Astrocyte (in vitro differentiated cells and primary cell): ENCODE data around the gene COLQ. TPM values are rescaled to one million over a fixed set of nuclear protein-coding genes. Genes with fewer than 3 reads are reported as not detected.

ENCODE experiments used
- DNase-seq: peaks from one replicate; pipeline ENCODE4 v3.0.0-alpha.2; 2010; ENCODE audit warnings: low read depth
- FAIRE-seq: peaks from 2 replicates; lab custom pipeline; 2011; peaks lifted over from hg19 to GRCh38; lab: Jason Lieb, UNC
- H2AFZ ChIP-seq: 2 replicates; pipeline ENCODE4 v1.6.0; 2012; ENCODE audit warnings: low read depth, low read length, inconsistent platforms
- H3K27ac ChIP-seq: 2 replicates; pipeline ENCODE4 v1.5.1; 2011; ENCODE audit warnings: low read depth, low read length, inconsistent platforms
- H3K27me3 ChIP-seq: 2 replicates; pipeline ENCODE4 v1.6.0; 2011; ENCODE audit warnings: low read length, inconsistent platforms; ENCODE audit not compliant: insufficient read depth
- H3K36me3 ChIP-seq: 2 replicates; pipeline ENCODE4 v1.5.1; 2011; ENCODE audit warnings: low read length, inconsistent platforms; ENCODE audit not compliant: insufficient read depth
- H3K4me1 ChIP-seq: 2 replicates; pipeline ENCODE4 v1.5.1; 2011; ENCODE audit warnings: low read length, inconsistent platforms; ENCODE audit not compliant: insufficient read depth
- H3K4me2 ChIP-seq: 2 replicates; pipeline ENCODE4 v1.6.0; 2012; ENCODE audit warnings: low read length, inconsistent platforms
- H3K4me3 ChIP-seq: 2 replicates; pipeline ENCODE4 v1.5.1; 2011; ENCODE audit warnings: low read depth, mild to moderate bottlenecking, low read length, inconsistent platforms; ENCODE audit not compliant: insufficient read depth
- H3K79me2 ChIP-seq: 2 replicates; pipeline ENCODE4 v1.6.0; 2012; ENCODE audit warnings: mild to moderate bottlenecking, low read length, inconsistent platforms; ENCODE audit not compliant: insufficient read depth
- H3K9ac ChIP-seq: 2 replicates; pipeline ENCODE4 v1.6.0; 2012; ENCODE audit warnings: mild to moderate bottlenecking, low read length, inconsistent platforms
- H3K9me3 ChIP-seq: 2 replicates; pipeline ENCODE4 v1.5.1; 2012; ENCODE audit warnings: low read depth, mild to moderate bottlenecking, low read length, inconsistent platforms; ENCODE audit not compliant: insufficient read depth
- H4K20me1 ChIP-seq: 2 replicates; pipeline ENCODE4 v1.6.0; 2012; ENCODE audit warnings: low read length, inconsistent platforms; ENCODE audit not compliant: insufficient read depth
- H3K27ac Mint-ChIP-seq: one replicate; pipeline ENCODE4 v1.8.0; 2021; ENCODE audit warnings: mild to moderate bottlenecking, mixed read lengths; ENCODE audit not compliant: unreplicated experiment
- H3K27me3 Mint-ChIP-seq: one replicate; pipeline ENCODE4 v1.8.0; 2021; ENCODE audit warnings: low read depth, mixed read lengths; ENCODE audit not compliant: unreplicated experiment
- H3K36me3 Mint-ChIP-seq: one replicate; pipeline ENCODE4 v1.8.0; 2021; ENCODE audit warnings: low read depth, mixed read lengths; ENCODE audit not compliant: unreplicated experiment
- H3K4me1 Mint-ChIP-seq: one replicate; pipeline ENCODE4 v1.8.0; 2021; ENCODE audit warnings: low read depth, mixed read lengths; ENCODE audit not compliant: unreplicated experiment
- H3K4me3 Mint-ChIP-seq: one replicate; pipeline ENCODE4 v1.8.0; 2021; ENCODE audit warnings: mild to moderate bottlenecking, moderate library complexity, mixed read lengths; ENCODE audit not compliant: unreplicated experiment
- H3K9me3 Mint-ChIP-seq: one replicate; pipeline ENCODE4 v1.8.0; 2021; ENCODE audit warnings: mild to moderate bottlenecking, mixed read lengths; ENCODE audit not compliant: unreplicated experiment
- EZH2 ChIP-seq: IDR thresholded peaks from 2 replicates; pipeline ENCODE4 v1.6.1; 2012; ENCODE audit warnings: mild to moderate bottlenecking, low read length, inconsistent platforms; ENCODE audit not compliant: insufficient read depth
- total RNA-seq: library from RNA; stranded (reverse); gene quantifications from 2 replicates; pipeline ENCODE4 v1.2.1, GENCODE V29; 2021
- TF ChIP-seq, protein P1 (sequence below): IDR thresholded peaks from 2 replicates; pipeline ENCODE4 v1.5.1; 2011; ENCODE audit warnings: low read depth, mild to moderate bottlenecking, inconsistent platforms, low read length, moderate library complexity; ENCODE audit not compliant: insufficient read depth

The COLQ gene
- total RNA-seq, 1 donor from 2014 or later, result 1.2 TPM

DNA sequence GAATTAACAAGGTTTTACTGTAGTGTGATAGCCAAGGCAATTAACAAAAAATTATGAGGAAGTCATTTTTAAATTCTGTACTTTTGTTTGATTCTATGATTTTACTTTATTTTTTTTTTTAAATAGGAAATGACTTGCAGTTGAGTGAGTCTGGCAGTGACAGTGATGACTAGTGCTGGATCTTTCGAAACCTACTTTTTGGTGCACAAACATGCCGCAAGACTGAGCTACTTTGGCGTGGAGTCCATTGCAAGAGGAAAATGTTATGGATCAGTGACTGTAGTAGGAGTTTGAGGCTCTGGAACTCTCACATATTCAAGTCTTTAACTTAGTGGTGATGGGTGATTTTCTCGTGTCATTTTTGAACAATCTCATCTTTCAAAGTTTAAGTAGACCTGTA lies 82.5 kb downstream of the COLQ start:
- peaks cover 22% of the 10 kb centered on the region for H3K36me3 Mint-ChIP-seq

DNA sequence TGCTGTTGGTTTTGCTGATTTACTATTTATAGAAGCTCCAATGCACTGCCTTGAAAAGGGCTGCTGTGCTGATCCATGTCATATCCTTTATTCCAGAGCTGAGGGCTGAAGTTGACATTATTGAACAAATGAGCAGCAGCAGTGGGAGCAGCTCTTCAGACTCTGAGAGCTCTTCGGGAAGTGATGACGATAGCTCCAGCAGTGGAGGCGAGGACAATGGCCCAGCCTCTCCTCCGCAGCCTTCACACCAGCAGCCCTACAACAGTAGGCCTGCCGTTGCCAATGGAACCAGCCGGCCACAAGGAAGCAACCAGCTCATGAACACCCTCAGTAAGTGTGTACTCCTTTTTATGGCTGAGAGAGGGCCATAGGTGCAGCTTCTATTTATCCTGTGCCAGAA lies 85.3 kb downstream of the COLQ start:
- H3K36me3 ChIP-seq, result peaks cover 55% of the 10 kb centered on the region
- no peak overlapping the region for H3K27ac ChIP-seq
- no peak overlapping the region for H2AFZ ChIP-seq
- H3K27me3 ChIP-seq, result no peaks in the 10 kb centered on the region
- DNase-seq, result no peak
- H3K4me2 ChIP-seq, result no peak overlapping the region
- no peak overlapping the region for H3K9ac ChIP-seq
- no peak overlapping the region for H3K27ac Mint-ChIP-seq
- no peak for FAIRE-seq
- no peak for TF ChIP-seq EZH2
- TF ChIP-seq, protein P1, sequence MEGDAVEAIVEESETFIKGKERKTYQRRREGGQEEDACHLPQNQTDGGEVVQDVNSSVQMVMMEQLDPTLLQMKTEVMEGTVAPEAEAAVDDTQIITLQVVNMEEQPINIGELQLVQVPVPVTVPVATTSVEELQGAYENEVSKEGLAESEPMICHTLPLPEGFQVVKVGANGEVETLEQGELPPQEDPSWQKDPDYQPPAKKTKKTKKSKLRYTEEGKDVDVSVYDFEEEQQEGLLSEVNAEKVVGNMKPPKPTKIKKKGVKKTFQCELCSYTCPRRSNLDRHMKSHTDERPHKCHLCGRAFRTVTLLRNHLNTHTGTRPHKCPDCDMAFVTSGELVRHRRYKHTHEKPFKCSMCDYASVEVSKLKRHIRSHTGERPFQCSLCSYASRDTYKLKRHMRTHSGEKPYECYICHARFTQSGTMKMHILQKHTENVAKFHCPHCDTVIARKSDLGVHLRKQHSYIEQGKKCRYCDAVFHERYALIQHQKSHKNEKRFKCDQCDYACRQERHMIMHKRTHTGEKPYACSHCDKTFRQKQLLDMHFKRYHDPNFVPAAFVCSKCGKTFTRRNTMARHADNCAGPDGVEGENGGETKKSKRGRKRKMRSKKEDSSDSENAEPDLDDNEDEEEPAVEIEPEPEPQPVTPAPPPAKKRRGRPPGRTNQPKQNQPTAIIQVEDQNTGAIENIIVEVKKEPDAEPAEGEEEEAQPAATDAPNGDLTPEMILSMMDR, result no peak
- no peaks in the 10 kb centered on the region for H3K9me3 ChIP-seq
- no peak overlapping the region for H3K4me3 Mint-ChIP-seq
- peaks cover 8% of the 10 kb centered on the region for H3K79me2 ChIP-seq
- H3K4me1 Mint-ChIP-seq, result peaks cover 13% of the 10 kb centered on the region
- peaks cover 16% of the 10 kb centered on the region for H3K36me3 Mint-ChIP-seq
- no peak overlapping the region for H3K4me3 ChIP-seq
- H4K20me1 ChIP-seq, result peaks cover 60% of the 10 kb centered on the region
- no peaks in the 10 kb centered on the region for H3K4me1 ChIP-seq
- H3K27me3 Mint-ChIP-seq, result no peaks in the 10 kb centered on the region
- H3K9me3 Mint-ChIP-seq, result no peaks in the 10 kb centered on the region

More for the DNA sequence above, 82.5 kb downstream of the COLQ start:
- H3K27me3 Mint-ChIP-seq, result no peaks in the 10 kb centered on the region
- Histone ChIP-seq H3K27ac (no peak overlapping the region), H3K9ac (no peak overlapping the region), H4K20me1 (peaks cover 42% of the 10 kb centered on the region), H3K36me3 (peaks cover 46% of the 10 kb centered on the region), H3K9me3 (no peaks in the 10 kb centered on the region), H3K79me2 (no peaks in the 10 kb centered on the region), H3K4me1 (no peaks in the 10 kb centered on the region), H3K4me2 (no peak overlapping the region), H2AFZ (no peak overlapping the region), H3K4me3 (no peak overlapping the region), H3K27me3 (no peaks in the 10 kb centered on the region)
- TF ChIP-seq, protein P1, result no peak
- no peak overlapping the region for H3K27ac Mint-ChIP-seq
- no peak for FAIRE-seq
- peaks cover 14% of the 10 kb centered on the region for H3K4me1 Mint-ChIP-seq
- DNase-seq, result no peak
- H3K9me3 Mint-ChIP-seq, result no peaks in the 10 kb centered on the region
- H3K4me3 Mint-ChIP-seq, result no peak overlapping the region

DNA sequence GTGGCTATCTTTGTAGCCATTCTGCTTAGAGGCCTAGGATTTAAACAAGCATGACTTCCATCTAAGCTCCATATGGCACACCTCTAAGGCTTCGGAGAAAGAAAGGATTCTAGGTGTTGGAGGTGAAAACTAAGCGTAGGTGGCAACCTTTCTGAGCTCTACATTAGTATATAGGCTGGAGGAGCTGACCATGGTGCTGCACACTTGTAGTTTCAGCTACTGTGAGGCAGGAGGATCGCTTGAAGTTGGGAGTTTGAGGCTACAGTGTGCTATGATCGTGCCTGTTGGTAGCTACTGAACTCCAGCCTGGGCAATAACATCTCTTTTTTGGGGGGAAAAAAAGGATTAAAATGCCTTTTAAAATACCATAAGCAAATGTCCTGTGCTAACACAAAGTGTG lies 86.8 kb downstream of the COLQ start:
- H2AFZ ChIP-seq, result no peak overlapping the region
- H4K20me1 ChIP-seq, result peaks cover 65% of the 10 kb centered on the region
- no peak overlapping the region for H3K27ac Mint-ChIP-seq
- no peak overlapping the region for H3K9ac ChIP-seq
- no peaks in the 10 kb centered on the region for H3K4me1 ChIP-seq
- H3K36me3 Mint-ChIP-seq, result peaks cover 9% of the 10 kb centered on the region
- no peaks in the 10 kb centered on the region for H3K9me3 ChIP-seq
- no peak for DNase-seq
- H3K9me3 Mint-ChIP-seq, result no peaks in the 10 kb centered on the region
- H3K4me2 ChIP-seq, result no peak overlapping the region
- H3K27ac ChIP-seq, result no peak overlapping the region
- no peaks in the 10 kb centered on the region for H3K27me3 ChIP-seq
- FAIRE-seq, result no peak
- H3K4me3 Mint-ChIP-seq, result no peak overlapping the region
- H3K27me3 Mint-ChIP-seq, result no peaks in the 10 kb centered on the region
- no peak overlapping the region for H3K4me3 ChIP-seq
- H3K4me1 Mint-ChIP-seq, result peaks cover 6% of the 10 kb centered on the region
- peaks cover 48% of the 10 kb centered on the region for H3K36me3 ChIP-seq
- peaks cover 23% of the 10 kb centered on the region for H3K79me2 ChIP-seq
- TF ChIP-seq EZH2, result no peak
- TF ChIP-seq, protein P1, result no peak
